ENCODE measurements around the gene PRDM15. TPM values are rescaled to one million over a fixed set of nuclear protein-coding genes. Genes with fewer than 3 reads are reported as not detected.

PRDM15 gene, protein sequence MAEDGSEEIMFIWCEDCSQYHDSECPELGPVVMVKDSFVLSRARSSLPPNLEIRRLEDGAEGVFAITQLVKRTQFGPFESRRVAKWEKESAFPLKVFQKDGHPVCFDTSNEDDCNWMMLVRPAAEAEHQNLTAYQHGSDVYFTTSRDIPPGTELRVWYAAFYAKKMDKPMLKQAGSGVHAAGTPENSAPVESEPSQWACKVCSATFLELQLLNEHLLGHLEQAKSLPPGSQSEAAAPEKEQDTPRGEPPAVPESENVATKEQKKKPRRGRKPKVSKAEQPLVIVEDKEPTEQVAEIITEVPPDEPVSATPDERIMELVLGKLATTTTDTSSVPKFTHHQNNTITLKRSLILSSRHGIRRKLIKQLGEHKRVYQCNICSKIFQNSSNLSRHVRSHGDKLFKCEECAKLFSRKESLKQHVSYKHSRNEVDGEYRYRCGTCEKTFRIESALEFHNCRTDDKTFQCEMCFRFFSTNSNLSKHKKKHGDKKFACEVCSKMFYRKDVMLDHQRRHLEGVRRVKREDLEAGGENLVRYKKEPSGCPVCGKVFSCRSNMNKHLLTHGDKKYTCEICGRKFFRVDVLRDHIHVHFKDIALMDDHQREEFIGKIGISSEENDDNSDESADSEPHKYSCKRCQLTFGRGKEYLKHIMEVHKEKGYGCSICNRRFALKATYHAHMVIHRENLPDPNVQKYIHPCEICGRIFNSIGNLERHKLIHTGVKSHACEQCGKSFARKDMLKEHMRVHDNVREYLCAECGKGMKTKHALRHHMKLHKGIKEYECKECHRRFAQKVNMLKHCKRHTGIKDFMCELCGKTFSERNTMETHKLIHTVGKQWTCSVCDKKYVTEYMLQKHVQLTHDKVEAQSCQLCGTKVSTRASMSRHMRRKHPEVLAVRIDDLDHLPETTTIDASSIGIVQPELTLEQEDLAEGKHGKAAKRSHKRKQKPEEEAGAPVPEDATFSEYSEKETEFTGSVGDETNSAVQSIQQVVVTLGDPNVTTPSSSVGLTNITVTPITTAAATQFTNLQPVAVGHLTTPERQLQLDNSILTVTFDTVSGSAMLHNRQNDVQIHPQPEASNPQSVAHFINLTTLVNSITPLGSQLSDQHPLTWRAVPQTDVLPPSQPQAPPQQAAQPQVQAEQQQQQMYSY
- 10 to 100 TPM; 11.4 to 13.5 (median 11.9) TPM for total RNA-seq
- 10.3 TPM for total RNA-seq (2013)

DNA sequence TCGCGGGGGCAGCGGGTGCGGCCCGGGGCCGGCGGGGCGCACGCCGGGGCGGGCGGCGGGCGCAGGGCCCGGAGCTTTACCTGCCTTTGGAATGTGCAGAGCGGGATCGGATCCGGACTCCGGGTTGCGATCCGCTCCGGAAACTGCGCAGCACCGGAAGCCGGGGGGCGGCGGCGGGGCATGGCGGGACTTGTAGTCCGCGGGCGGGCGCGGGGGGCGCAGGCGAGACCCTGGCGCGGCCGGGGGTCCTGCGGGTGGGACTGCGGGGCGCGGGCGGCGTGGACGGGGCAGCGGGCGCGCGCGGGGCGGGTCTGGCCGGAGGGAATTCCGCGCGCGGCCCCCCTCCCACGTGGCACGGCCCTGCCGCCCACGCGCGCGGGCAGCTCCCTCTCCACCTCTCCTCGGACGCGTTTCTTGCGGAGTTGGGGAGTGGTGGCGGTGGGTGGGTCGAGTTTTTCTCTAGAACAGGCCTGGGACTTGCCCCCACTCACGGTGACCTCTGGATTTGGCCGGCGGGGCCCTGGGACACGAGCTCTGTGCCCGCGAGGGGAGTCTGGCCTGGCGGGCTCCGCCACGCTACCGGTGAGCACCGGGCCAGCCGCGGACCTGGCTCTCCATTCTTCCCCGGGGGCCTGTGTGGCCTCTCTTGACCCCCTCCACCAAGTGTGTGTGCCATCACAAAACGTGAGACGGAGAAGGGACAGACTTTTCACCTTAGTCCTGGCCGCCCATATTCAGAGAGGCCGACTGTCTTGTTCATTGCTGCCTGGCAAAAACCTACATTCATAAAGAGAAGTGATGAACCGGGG is at the start of gene PRDM15:
Gene PRDM15, minus strand, starts transcription at position 155 of the 809 bp plus-strand sequence. CDS start 18,981 bp downstream, outside the sequence.
- Mint-ChIP-seq H3K4me1 (peaks cover 23 to 33% of the 10 kb centered on the region in 2 donors), H3K36me3 (no peaks in the 10 kb centered on the region), H3K27ac (peak within 1 kb of the TSS; percentile 83 to 87), H3K4me3 (peak within 1 kb of the TSS; percentile 92), H3K27me3 (ENCODE audit: low read depth in 2 of 2) (peaks cover 0 to 3% of the 10 kb centered on the region in 2 donors), H3K9me3 (no peaks in the 10 kb centered on the region)
- WGBS (ENCODE audit: insufficient coverage), result under 1% methylated on average over 86 of the region's 89 CpGs
- H3K27ac ChIP-seq (ENCODE audit: low read length), result peak within 1 kb of the TSS; percentile 64
- H3K9me3 ChIP-seq (ENCODE audit: control insufficient read depth, insufficient read depth, low read length), result no peaks in the 10 kb centered on the region
- H3K4me1 ChIP-seq (ENCODE audit: control insufficient read depth, insufficient read depth, low read length), result peaks cover 18% of the 10 kb centered on the region
- TF ChIP-seq, protein P1, sequence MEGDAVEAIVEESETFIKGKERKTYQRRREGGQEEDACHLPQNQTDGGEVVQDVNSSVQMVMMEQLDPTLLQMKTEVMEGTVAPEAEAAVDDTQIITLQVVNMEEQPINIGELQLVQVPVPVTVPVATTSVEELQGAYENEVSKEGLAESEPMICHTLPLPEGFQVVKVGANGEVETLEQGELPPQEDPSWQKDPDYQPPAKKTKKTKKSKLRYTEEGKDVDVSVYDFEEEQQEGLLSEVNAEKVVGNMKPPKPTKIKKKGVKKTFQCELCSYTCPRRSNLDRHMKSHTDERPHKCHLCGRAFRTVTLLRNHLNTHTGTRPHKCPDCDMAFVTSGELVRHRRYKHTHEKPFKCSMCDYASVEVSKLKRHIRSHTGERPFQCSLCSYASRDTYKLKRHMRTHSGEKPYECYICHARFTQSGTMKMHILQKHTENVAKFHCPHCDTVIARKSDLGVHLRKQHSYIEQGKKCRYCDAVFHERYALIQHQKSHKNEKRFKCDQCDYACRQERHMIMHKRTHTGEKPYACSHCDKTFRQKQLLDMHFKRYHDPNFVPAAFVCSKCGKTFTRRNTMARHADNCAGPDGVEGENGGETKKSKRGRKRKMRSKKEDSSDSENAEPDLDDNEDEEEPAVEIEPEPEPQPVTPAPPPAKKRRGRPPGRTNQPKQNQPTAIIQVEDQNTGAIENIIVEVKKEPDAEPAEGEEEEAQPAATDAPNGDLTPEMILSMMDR (IDR thresholded peaks at IDR 0.05), result no peak
- intact Hi-C loops (cut with micrococcal nuclease), result loop anchor here (5.0 kb wide), 3 partner anchors 48 to 183 kb away; partner anchors contain the start of gene ZBTB21
- no peaks in the 10 kb centered on the region for H3K36me3 ChIP-seq (ENCODE audit: control insufficient read depth, insufficient read depth, low read length)
- H3K4me3 ChIP-seq (ENCODE audit: low read length), result peak within 1 kb of the TSS; percentile 83
- peak; percentile 78 to 85 for DNase-seq
- peak; percentile 81 to 85 (median 82) for ATAC-seq
- no peaks in the 10 kb centered on the region for H3K27me3 ChIP-seq (ENCODE audit: control insufficient read depth, insufficient read depth, low read length)

DNA sequence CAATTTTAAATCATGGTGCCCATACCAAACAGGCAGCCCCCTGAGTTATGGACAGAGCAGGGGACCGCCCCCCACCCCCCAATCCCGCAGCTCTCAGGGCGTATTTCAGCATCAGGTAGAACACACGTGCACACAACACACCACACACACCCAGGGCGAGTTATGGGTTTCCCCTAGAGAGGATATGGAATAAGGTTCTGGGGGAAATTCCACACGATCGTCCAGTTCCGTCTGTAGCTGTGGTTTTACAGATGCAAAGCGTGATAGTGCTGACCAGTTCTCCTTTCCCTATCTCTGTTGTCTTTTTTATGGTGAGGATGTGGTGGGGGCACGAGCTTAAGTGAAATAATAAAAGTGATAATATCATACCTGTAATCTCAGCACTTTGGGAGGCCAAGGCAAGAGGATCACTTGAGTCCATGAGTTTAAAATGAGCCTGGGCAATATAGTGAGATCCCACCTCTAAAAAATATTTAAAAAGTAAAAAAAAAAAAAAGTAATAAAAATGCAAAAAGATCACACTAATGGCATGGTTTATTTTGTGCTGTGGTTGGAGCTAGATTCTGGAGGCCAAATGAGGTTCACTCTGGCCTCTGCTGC is 49.6 kb upstream of the PRDM15 start:
- Histone ChIP-seq H3K27me3 (ENCODE audit: control insufficient read depth, insufficient read depth, low read length) (no peaks in the 10 kb centered on the region), H3K27ac (ENCODE audit: low read length) (peak overlapping the region; percentile 51), H3K4me3 (ENCODE audit: low read length) (no peak overlapping the region), H3K9me3 (ENCODE audit: control insufficient read depth, insufficient read depth, low read length) (no peaks in the 10 kb centered on the region), H3K4me1 (ENCODE audit: control insufficient read depth, insufficient read depth, low read length) (peaks cover 61% of the 10 kb centered on the region), H3K36me3 (ENCODE audit: control insufficient read depth, insufficient read depth, low read length) (no peaks in the 10 kb centered on the region)
- ATAC-seq (peak; percentile 52 to 79 (median 64)), DNase-seq (peak; percentile 24 to 50)
- H3K9me3 Mint-ChIP-seq, result no peaks in the 10 kb centered on the region
- H3K4me3 Mint-ChIP-seq, result peak overlapping the region; percentile 25
- H3K4me1 Mint-ChIP-seq, result peaks cover 42 to 62% of the 10 kb centered on the region in 2 donors
- H3K27me3 Mint-ChIP-seq (ENCODE audit: low read depth in 2 of 2), result peaks cover 13% of the 10 kb centered on the region in 2 donors
- peak overlapping the region; percentile 48 to 100 for H3K27ac Mint-ChIP-seq
- WGBS (ENCODE audit: insufficient coverage), result 12% methylated on average over 5 of the region's 10 CpGs
- intact Hi-C loops (cut with micrococcal nuclease), result loop anchor here (5.0 kb wide), 1 partner anchor 51 kb away; the partner anchor contains the start of gene PRDM15
- H3K36me3 Mint-ChIP-seq, result no peaks in the 10 kb centered on the region
- TF ChIP-seq, protein P1 (IDR thresholded peaks at IDR 0.05), result no peak
